H1 (cell line): Measurements from ENCODE around the gene ASPDH. TPM values are rescaled to one million over a fixed set of nuclear protein-coding genes. Genes with fewer than 3 reads are reported as not detected.

Source experiments
- CTCF ChIA-PET: fragments of 300-600 bp; sonication (Branson Sonifier 250); formaldehyde crosslinking; loops from one replicate; lab custom pipeline; 2021; ENCODE audit not compliant: partially characterized antibody; lab: Charles Lee
- POLR2A ChIA-PET: fragments of 300-600 bp; sonication (Branson Sonifier 250); formaldehyde crosslinking; loops from one replicate; lab custom pipeline; 2021; ENCODE audit warnings: inconsistent platforms; ENCODE audit not compliant: partially characterized antibody; lab: Charles Lee
- DNase-seq, 2 experiments: peaks; one replicate each; pipeline versions ENCODE4 v3.0.0 to v3.0.0-alpha.2; 2010 to 2022; ENCODE audit warnings: low spot score in 2 of 2, low read depth in 1 of 2, mixed read lengths in 1 of 2
- FAIRE-seq: peaks from 2 replicates; lab custom pipeline; 2011; peaks lifted over from hg19 to GRCh38; lab: Jason Lieb, UNC
- H2AFZ ChIP-seq: 2 replicates; pipeline ENCODE4 v1.8.1; 2012; ENCODE audit warnings: low read length, inconsistent platforms
- H2AK5ac ChIP-seq: 2 replicates; pipeline ENCODE4 v1.6.1; 2013; ENCODE audit warnings: low read depth, low read length
- H2BK120ac ChIP-seq: replicated peaks from 2 replicates; pipeline ENCODE3; 2013; ENCODE audit warnings: low read depth, low read length, inconsistent platforms
- H2BK12ac ChIP-seq: 2 replicates; pipeline ENCODE4 v1.6.1; 2013; ENCODE audit warnings: low read depth, low read length
- H2BK15ac ChIP-seq: 2 replicates; pipeline ENCODE4 v1.6.1; 2013; ENCODE audit warnings: low read length
- H2BK20ac ChIP-seq: 2 replicates; pipeline ENCODE4 v1.6.1; 2013; ENCODE audit warnings: low read length
- H2BK5ac ChIP-seq: 2 replicates; pipeline ENCODE4 v1.6.1; 2013; ENCODE audit warnings: low read depth, low read length
- H3K14ac ChIP-seq: 2 replicates; pipeline ENCODE4 v1.6.1; 2013; ENCODE audit warnings: inconsistent platforms; ENCODE audit not compliant: insufficient read length
- H3K18ac ChIP-seq: 2 replicates; pipeline ENCODE4 v1.6.1; 2013; ENCODE audit warnings: low read length; ENCODE audit errors: extremely low read depth
- H3K23ac ChIP-seq: 2 replicates; pipeline ENCODE4 v1.6.1; 2013; ENCODE audit warnings: inconsistent platforms; ENCODE audit not compliant: insufficient read length
- H3K23me2 ChIP-seq: 2 replicates; pipeline ENCODE4 v1.6.1; 2013; ENCODE audit warnings: low read depth, low read length
- H3K27ac ChIP-seq: 2 replicates; pipeline ENCODE4 v1.6.1; 2011; ENCODE audit warnings: low read depth, low read length, inconsistent platforms
- H3K27me3 ChIP-seq, 4 experiments: replicated peaks in 1 of 4; 1 replicate in 1 of 4; 2 replicates in 3 of 4; pipeline versions ENCODE4 v1.6.1 to v1.8.1; 2011 to 2013; ENCODE audit warnings: low read length in 3 of 4, mild to moderate bottlenecking in 3 of 4, inconsistent platforms in 2 of 4, mixed read lengths in 2 of 4, moderate library complexity in 1 of 4; ENCODE audit not compliant: control insufficient read depth in 3 of 4, insufficient read depth in 3 of 4; ENCODE audit errors: extremely low read depth in 1 of 4
- H3K36me3 ChIP-seq, 4 experiments: 2 replicates each; pipeline versions ENCODE4 v1.6.1 to v1.8.1; 2011 to 2013; ENCODE audit warnings: mild to moderate bottlenecking in 4 of 4, low read length in 3 of 4, moderate library complexity in 2 of 4, control low read depth in 1 of 4, inconsistent platforms in 1 of 4; ENCODE audit not compliant: insufficient read depth in 4 of 4, control insufficient read depth in 2 of 4
- H3K4ac ChIP-seq: replicated peaks from 2 replicates; pipeline ENCODE3; 2013; ENCODE audit warnings: low read length, low read depth, mixed read lengths, inconsistent platforms; ENCODE audit not compliant: insufficient read length
- H3K4me1 ChIP-seq, 4 experiments: replicated peaks in 1 of 4; 1 replicate in 1 of 4; 2 replicates in 3 of 4; pipeline versions ENCODE4 v1.6.1 to v1.8.1; 2011 to 2013; ENCODE audit warnings: low read length in 3 of 4, inconsistent platforms in 2 of 4, mixed read lengths in 1 of 4; ENCODE audit not compliant: insufficient read depth in 4 of 4, control insufficient read depth in 3 of 4
- H3K4me2 ChIP-seq, 2 experiments: 2 replicates each; pipeline versions ENCODE4 v1.6.1 to v1.8.1; 2011 to 2013; ENCODE audit warnings: low read depth in 2 of 2, low read length in 2 of 2, control low read depth in 1 of 2, inconsistent platforms in 1 of 2, mild to moderate bottlenecking in 1 of 2; ENCODE audit not compliant: insufficient read depth in 1 of 2
- H3K4me3 ChIP-seq, 4 experiments: fragments of 200-600, 300-600 bp in 1 of 4; sonication (generic), shearing (Covaris generic), sonication (Bioruptor Twin) in 1 of 4; 2 replicates each; pipeline versions ENCODE4 v1.5.1 to v1.8.1; 2011 to 2016; ENCODE audit warnings: low read length in 4 of 4, low read depth in 3 of 4, control low read depth in 2 of 4, inconsistent platforms in 2 of 4, mild to moderate bottlenecking in 2 of 4, mixed read lengths in 1 of 4, moderate library complexity in 1 of 4; ENCODE audit not compliant: insufficient read depth in 2 of 4; ENCODE audit errors: extremely low read depth in 1 of 4
- H3K56ac ChIP-seq: replicated peaks from 2 replicates; pipeline ENCODE3; 2013; ENCODE audit warnings: low read depth, mild to moderate bottlenecking, mixed read lengths, low read length, inconsistent platforms; ENCODE audit not compliant: insufficient read length
- H3K79me1 ChIP-seq: 2 replicates; pipeline ENCODE4 v1.6.1; 2013; ENCODE audit warnings: low read depth, low read length, control low read depth
- H3K79me2 ChIP-seq, 2 experiments: 2 replicates each; pipeline versions ENCODE4 v1.6.1 to v1.8.1; 2012 to 2013; ENCODE audit warnings: low read length in 2 of 2, mild to moderate bottlenecking in 2 of 2, inconsistent platforms in 1 of 2; ENCODE audit not compliant: insufficient read depth in 2 of 2, control insufficient read depth in 1 of 2
- H3K9ac ChIP-seq, 4 experiments: replicated peaks in 1 of 4; 1 replicate in 1 of 4; 2 replicates in 3 of 4; pipeline versions ENCODE4 v1.6.1 to v1.8.1; 2011 to 2013; ENCODE audit warnings: low read depth in 3 of 4, low read length in 3 of 4, control low read depth in 2 of 4, mild to moderate bottlenecking in 2 of 4, moderate library complexity in 2 of 4, inconsistent platforms in 1 of 4; ENCODE audit errors: extremely low read depth in 1 of 4
- H3K9me3 ChIP-seq, 2 experiments: 2 replicates each; pipeline versions ENCODE4 v1.6.1 to v1.8.1; 2012 to 2013; ENCODE audit warnings: mild to moderate bottlenecking in 2 of 2, moderate library complexity in 2 of 2, control low read depth in 1 of 2, inconsistent platforms in 1 of 2, low read depth in 1 of 2, low read length in 1 of 2, mixed read lengths in 1 of 2; ENCODE audit not compliant: insufficient read depth in 2 of 2
- H4K20me1 ChIP-seq, 2 experiments: replicated peaks in 1 of 2; 2 replicates each; pipeline versions ENCODE3 to v1.8.1; 2011 to 2013; ENCODE audit warnings: inconsistent platforms in 2 of 2, low read length in 2 of 2, mild to moderate bottlenecking in 1 of 2; ENCODE audit not compliant: insufficient read depth in 2 of 2, control insufficient read depth in 1 of 2
- H4K5ac ChIP-seq: 2 replicates; pipeline ENCODE4 v1.6.1; 2013; ENCODE audit warnings: low read length, low read depth, mixed read lengths, inconsistent platforms; ENCODE audit not compliant: insufficient read length
- H4K8ac ChIP-seq: 2 replicates; pipeline ENCODE4 v1.8.0; 2013; ENCODE audit warnings: mild to moderate bottlenecking, moderate library complexity, low read length, inconsistent platforms; ENCODE audit not compliant: insufficient read depth; ENCODE audit errors: extremely low read depth
- H4K91ac ChIP-seq: replicated peaks from 2 replicates; pipeline ENCODE3; 2013; ENCODE audit warnings: low read length, mixed read lengths, inconsistent platforms; ENCODE audit not compliant: insufficient read length
- BACH1 ChIP-seq: IDR thresholded peaks from 2 replicates; pipeline ENCODE4 v1.6.1; 2012; ENCODE audit warnings: low read length, improper control_type of control experiment
- BRCA1 ChIP-seq: IDR thresholded peaks from 2 replicates; pipeline ENCODE4 v1.6.1; 2012; ENCODE audit warnings: low read depth, low read length, improper control_type of control experiment
- GTF2F1 ChIP-seq: IDR thresholded peaks from 2 replicates; pipeline ENCODE4 v1.6.1; 2012; ENCODE audit warnings: low read depth, low read length, improper control_type of control experiment, borderline replicate concordance
- HDAC6 ChIP-seq: IDR thresholded peaks from one replicate; pipeline ENCODE4 v1.7.1; 2012; ENCODE audit warnings: low read depth, mild to moderate bottlenecking, inconsistent platforms, low read length, moderate library complexity
- KDM1A ChIP-seq: fragments of 200-600, 300-600 bp; sonication (generic); IDR thresholded peaks from 2 replicates; pipeline ENCODE4 v1.7.1; 2016; ENCODE audit warnings: mild to moderate bottlenecking, low read length, borderline replicate concordance
- RFX5 ChIP-seq: IDR thresholded peaks from 2 replicates; pipeline ENCODE4 v1.6.1; 2011; ENCODE audit warnings: low read depth, low read length, improper control_type of control experiment, borderline replicate concordance
- SUZ12 ChIP-seq: fragments of 200-600 bp; sonication (generic); IDR thresholded peaks from 2 replicates; pipeline ENCODE4 v1.6.1; 2012; ENCODE audit warnings: mild to moderate bottlenecking, inconsistent platforms, low read length, moderate library complexity, mixed read lengths
- YY1 ChIP-seq: IDR thresholded peaks from 2 replicates; pipeline ENCODE4 v1.6.1; 2011; ENCODE audit warnings: low read depth, mild to moderate bottlenecking, low read length
- WGBS, 2 experiments: shearing (Covaris generic) in 1 of 2; methylation state at CpG; one replicate each; pipeline versions ENCODE4 v1.1.6 to v1.1.7; 2013 to 2015; ENCODE audit warnings: low lambda C conversion rate in 2 of 2, mixed read lengths in 2 of 2, inconsistent platforms in 1 of 2, low coverage in 1 of 2, missing lambda C conversion rate in 1 of 2; ENCODE audit not compliant: insufficient replicate concordance in 2 of 2, insufficient coverage in 1 of 2, insufficient read length in 1 of 2; ENCODE audit errors: extremely low coverage in 1 of 2, missing lambda C conversion rate in 1 of 2; 5-methylcytosine and 5-hydroxymethylcytosine counted together
- polyA plus RNA-seq, 7 experiments: library from polyadenylated mRNA; depleted of rRNA in 3 of 7; stranded (reverse) in 5 of 7; unstranded in 2 of 7; fragments of >200 nt in 5 of 7; fragments of 200-250 nt in 2 of 7; gene quantifications; 1 replicate in 5 of 7; 2 replicates in 1 of 7; 4 replicates in 1 of 7; pipeline versions ENCODE4 v1.2.1 to v1.2.3, GENCODE V29; 2011 to 2013; ENCODE audit warnings: missing spikeins in 2 of 7, mixed read lengths in 2 of 7
- total RNA-seq: library from RNA; stranded (reverse); fragmentation: NEBNext Ultra II Directional; extraction: Animal tissue kit (Norgen Biotek cat#: 25700); gene quantifications from 2 replicates; pipeline ENCODE4 v1.2.1, GENCODE V29; 2021
- TF ChIP-seq, protein P1 (sequence below), 3 experiments: IDR thresholded peaks; 1 replicate in 2 of 3; 2 replicates in 1 of 3; pipeline versions ENCODE4 v1.5.1 to v1.6.1; 2011; ENCODE audit warnings: low read length in 3 of 3, mild to moderate bottlenecking in 3 of 3, inconsistent platforms in 2 of 3, low read depth in 1 of 3, moderate library complexity in 1 of 3; ENCODE audit not compliant: insufficient read depth in 1 of 3; ENCODE audit errors: control extremely low read depth in 1 of 3
- TF ChIP-seq, protein P2 (sequence below): IDR thresholded peaks from 2 replicates; pipeline ENCODE4 v1.6.1; 2011; ENCODE audit warnings: low read length, improper control_type of control experiment

Gene ASPDH
- total and polyA plus RNA-seq, 2 of the 8 experiments (the other 6 are each of a cell fraction or from before 2014, with no cell fraction given), result not detected

DNA sequence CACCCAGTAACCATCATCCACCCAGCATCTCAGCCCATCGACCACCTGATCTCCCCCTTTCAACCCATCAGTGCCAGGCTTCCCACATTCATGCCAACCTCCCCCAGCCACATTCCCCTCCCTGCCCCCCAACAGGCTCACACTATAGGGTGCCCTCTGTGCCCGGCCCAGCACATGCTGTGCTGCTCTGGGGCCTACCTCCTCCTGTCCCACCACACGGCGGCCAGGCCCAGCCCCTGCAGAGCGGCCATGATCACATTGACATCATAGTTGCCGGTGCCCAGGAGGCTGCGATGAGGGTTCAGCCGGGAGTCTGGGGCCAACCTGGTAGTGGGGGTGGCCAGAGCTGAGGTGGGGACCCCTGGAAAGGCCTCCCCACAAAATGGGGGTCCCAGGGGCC is 6.3 kb downstream of the ASPDH start:
- Histone ChIP-seq H3K9ac (no peak overlapping the region), H3K18ac (no peak overlapping the region), H3K14ac (no peak overlapping the region), H3K27me3 (peaks cover 0 to 16% (median 12%) of the 10 kb centered on the region in 4 experiments; a peak in 5 of 7 replicates), H2BK5ac (no peak overlapping the region), H3K4me2 (no peak overlapping the region), H2AK5ac (no peak overlapping the region), H3K4me3 (no peak overlapping the region), H3K23ac (no peak overlapping the region), H2BK20ac (no peak overlapping the region), H3K56ac (no peak overlapping the region), H4K20me1 (peaks cover 0 to 1% of the 10 kb centered on the region in 2 experiments), H3K9me3 (no peaks in the 10 kb centered on the region), H4K5ac (no peak overlapping the region), H3K4me1 (peaks cover 0 to 3% (median 3%) of the 10 kb centered on the region in 4 experiments; a peak in 4 of 7 replicates), H2BK12ac (no peak overlapping the region), H3K4ac (no peak overlapping the region), H3K79me2 (no peaks in the 10 kb centered on the region), H3K36me3 (no peaks in the 10 kb centered on the region), H3K23me2 (no peaks in the 10 kb centered on the region; the same call in 1 of the 2 replicates), H4K91ac (no peak overlapping the region), H2BK15ac (no peak overlapping the region), H2AFZ (no peak overlapping the region), H4K8ac (no peak overlapping the region), H2BK120ac (no peak overlapping the region), H3K79me1 (no peaks in the 10 kb centered on the region; the same call in 1 of the 2 replicates), H3K27ac (no peak overlapping the region)
- whole genome bisulfite sequencing, 2 experiments, result 94% methylated on average over 8 of the region's 8 CpGs; no CpG with 5 or more reads in 1 of the 2 experiments
- DNase-seq, result no peak
- ChIA-PET POLR2A (no interaction called here), CTCF (interaction anchor here (1.6 to 3.7 kb wide), 2 partner anchors 42 to 48 kb away, joined by 3 to 17 read pairs; no protein-coding TSS in a partner anchor)
- no peak for FAIRE-seq
- TF ChIP-seq, protein P1, sequence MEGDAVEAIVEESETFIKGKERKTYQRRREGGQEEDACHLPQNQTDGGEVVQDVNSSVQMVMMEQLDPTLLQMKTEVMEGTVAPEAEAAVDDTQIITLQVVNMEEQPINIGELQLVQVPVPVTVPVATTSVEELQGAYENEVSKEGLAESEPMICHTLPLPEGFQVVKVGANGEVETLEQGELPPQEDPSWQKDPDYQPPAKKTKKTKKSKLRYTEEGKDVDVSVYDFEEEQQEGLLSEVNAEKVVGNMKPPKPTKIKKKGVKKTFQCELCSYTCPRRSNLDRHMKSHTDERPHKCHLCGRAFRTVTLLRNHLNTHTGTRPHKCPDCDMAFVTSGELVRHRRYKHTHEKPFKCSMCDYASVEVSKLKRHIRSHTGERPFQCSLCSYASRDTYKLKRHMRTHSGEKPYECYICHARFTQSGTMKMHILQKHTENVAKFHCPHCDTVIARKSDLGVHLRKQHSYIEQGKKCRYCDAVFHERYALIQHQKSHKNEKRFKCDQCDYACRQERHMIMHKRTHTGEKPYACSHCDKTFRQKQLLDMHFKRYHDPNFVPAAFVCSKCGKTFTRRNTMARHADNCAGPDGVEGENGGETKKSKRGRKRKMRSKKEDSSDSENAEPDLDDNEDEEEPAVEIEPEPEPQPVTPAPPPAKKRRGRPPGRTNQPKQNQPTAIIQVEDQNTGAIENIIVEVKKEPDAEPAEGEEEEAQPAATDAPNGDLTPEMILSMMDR (IDR thresholded peaks at IDR 0.05; ENCODE audit: control extremely low read depth in 1 of 3, insufficient read depth in 1 of 3, low read depth in 1 of 3, low read length in 3 of 3), result no peak
- TF ChIP-seq GTF2F1, result no peak
- TF ChIP-seq SUZ12, result no peak
- no peak for TF ChIP-seq HDAC6
- TF ChIP-seq, protein P2, sequence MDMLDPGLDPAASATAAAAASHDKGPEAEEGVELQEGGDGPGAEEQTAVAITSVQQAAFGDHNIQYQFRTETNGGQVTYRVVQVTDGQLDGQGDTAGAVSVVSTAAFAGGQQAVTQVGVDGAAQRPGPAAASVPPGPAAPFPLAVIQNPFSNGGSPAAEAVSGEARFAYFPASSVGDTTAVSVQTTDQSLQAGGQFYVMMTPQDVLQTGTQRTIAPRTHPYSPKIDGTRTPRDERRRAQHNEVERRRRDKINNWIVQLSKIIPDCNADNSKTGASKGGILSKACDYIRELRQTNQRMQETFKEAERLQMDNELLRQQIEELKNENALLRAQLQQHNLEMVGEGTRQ, result no peak
- no peak for TF ChIP-seq BACH1
- no peak for TF ChIP-seq KDM1A
- TF ChIP-seq YY1, result no peak
- no peak for TF ChIP-seq BRCA1
- TF ChIP-seq RFX5, result no peak
